ENCODE data around the gene ARHGAP44.

The ARHGAP44 gene

GRCh38 chr17:12998461-12998860 is 209.2 kb downstream of the ARHGAP44 start:
- no peak for DNase-seq

- DNase-seq = no peak
These were observed 209.6 kb downstream of the ARHGAP44 start for GRCh38 chr17:12998874-12999273.

DNA sequence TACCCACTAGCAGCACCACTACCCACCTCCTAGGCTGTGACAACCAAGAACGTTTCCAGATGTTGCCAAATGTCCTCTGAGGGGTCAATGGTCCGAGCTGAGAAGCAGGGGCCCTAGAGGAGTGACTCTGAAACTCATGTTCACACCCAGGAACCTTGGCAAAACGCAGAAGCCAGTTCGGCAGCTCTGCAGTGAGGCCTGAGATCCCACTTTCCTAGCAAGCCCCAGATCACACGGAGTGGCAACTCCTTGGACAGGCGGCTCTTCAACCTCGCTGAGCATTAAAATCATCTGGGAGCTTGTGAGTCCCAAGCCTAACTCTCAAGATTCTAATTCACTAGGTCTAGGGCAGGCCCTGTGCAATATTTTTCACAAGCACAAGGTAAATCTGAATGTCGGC is 211.3 kb downstream of the ARHGAP44 start:
- no peak for DNase-seq

DNA sequence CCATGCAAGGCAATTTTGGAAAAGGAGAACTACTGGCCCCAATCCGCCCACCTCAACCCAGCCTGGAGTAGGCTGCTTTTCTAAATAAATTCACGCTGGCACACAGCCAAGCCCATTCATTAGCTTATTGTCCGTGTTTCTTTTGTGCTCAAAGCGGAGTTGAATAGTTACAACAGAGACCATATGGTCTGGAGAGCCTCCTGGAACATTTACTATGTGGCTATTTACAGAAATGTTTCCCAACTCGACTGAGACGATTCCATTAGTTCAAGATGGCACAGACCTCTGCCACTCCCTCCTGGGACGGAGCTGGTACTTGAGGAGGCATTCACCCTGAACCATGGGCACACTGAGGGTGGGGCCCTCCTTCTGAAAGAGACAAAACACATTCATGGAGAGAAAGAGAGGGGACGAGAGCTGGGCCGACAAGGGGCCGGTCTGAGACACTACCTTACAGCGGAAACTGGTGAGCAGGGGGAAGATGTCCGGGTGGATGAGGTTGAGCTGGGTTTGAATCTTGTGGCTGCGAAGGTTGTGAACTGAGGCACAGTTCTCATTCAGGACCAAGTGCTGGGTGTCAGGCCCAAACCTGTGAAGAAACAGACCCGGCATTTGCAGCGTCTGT is 212.8 kb downstream of the ARHGAP44 start:
- no peak for DNase-seq

GRCh38 chr17:13002761-13003453 is 213.6 kb downstream of the ARHGAP44 start:
- DNase-seq = peak; percentile 43

DNA sequence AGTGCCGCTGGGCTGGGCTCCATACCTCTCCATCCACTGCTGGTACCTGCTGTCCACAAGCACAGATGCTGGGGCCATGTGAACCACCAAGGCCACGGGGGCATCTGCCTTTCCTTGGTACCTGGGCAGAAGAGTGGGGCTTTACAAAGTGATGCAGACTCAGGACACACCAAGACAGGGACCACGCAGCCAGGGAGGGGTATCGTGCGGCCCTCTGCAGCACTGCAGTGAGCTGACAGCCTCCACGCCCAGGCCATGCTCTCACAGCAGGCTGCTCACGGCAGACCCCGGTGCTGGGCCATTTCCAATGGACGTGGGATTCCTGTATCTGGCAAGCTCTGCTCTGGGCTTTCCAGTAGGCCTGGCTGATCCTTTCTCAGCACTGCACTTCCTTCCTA is 214.2 kb downstream of the ARHGAP44 start:
- DNase-seq = no peak

DNA sequence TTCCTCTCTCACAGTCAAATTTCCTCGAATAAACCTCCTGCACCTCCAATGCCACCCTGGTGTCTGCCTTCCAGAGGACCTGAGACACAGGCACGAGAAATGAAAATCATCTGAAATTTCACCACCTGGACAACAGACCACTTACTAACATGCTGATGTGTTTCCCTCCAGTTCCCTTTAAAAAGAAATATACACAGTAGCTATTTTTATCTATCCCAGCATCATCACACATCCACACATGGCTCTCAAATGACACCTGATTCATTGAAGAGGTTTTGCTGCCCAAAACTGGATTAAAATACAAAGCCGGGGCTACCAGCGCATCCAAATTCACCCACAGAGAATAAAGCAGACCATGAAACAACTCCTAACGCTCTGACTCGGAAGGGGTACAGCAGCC is 214.6 kb downstream of the ARHGAP44 start:
- no peak for DNase-seq

- no peak for DNase-seq
These were observed 215.0 kb downstream of the ARHGAP44 start for GRCh38 chr17:13004336-13004735.

GRCh38 chr17:13005530-13005929 is 216.2 kb downstream of the ARHGAP44 start:
- DNase-seq = no peak

- DNase-seq = no peak
These were observed 219.2 kb downstream of the ARHGAP44 start for GRCh38 chr17:13008461-13008860.

- DNase-seq = no peak
These were observed 221.7 kb downstream of the ARHGAP44 start for GRCh38 chr17:13010959-13011358.

- no peak for DNase-seq
These were observed 225.5 kb downstream of the ARHGAP44 start for GRCh38 chr17:13014801-13015200.

- DNase-seq = no peak
These were observed 227.8 kb downstream of the ARHGAP44 start for GRCh38 chr17:13016881-13017654.

GRCh38 chr17:13017655-13018459 is 228.6 kb downstream of the ARHGAP44 start, which contains the start of gene ELAC2:
Gene ELAC2, minus strand, starts transcription at chr17:13018027. Its CDS starts 80 bp downstream, at chr17:13017947.
- peak; percentile 99 for DNase-seq

- DNase-seq = no peak
These were observed 234.7 kb downstream of the ARHGAP44 start for GRCh38 chr17:13024016-13024415.

DNA sequence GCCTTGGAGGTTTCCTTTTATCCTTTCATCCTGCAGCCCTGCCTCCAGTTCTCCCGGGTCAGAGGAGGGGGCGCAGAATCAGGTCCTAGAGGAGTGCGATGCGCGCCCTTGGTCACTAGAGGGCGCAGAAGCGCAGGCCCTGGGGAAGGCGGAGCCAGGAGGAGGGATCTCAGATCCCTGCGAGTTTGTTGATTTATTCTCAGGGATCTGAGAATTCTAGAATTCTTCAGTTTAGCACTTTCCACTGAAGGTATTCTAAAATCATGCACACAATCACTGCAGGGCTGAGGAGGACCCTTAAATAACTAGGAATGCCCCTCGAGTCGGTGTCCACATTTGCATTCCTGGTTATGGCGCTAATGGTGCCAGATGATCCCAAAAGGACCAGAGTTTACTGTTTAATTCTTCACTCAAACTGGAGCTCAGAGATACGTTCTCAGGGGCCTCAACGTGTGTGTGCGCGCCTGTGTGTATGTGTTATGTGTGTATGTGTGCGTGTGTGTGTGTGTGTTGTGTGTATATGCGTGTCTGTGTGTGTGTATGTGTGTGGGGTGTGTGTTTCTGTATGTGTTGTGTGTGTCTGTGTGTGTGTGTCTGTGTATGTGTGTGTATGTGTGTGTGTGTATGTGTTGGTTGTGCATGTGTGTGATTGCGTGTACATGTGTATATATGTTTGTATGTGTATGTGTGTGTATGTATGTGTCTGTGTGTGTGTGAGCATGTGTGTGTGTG is 235.4 kb downstream of the ARHGAP44 start:
- peak; percentile 70 for DNase-seq

DNA sequence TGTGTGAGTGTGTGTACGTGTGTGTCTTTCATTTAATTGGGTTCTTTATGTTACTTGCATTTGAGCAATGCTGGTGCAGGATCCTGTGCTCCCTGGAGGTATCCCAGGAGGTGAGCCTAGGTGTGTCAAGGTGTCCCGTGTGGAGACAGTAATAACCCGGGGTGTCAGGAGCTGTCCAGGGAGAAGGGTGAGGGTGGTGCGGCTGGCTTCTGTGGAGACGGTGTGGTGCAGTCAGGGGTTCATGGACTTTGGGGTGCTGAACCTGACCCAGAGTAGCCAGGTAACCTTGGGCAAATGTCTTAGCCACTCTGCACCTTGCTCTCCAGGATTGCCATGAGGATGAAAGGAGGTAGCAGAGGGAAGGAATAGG is 235.9 kb downstream of the ARHGAP44 start:
- no peak for DNase-seq

GRCh38 chr17:13025687-13026086 is 236.4 kb downstream of the ARHGAP44 start:
- DNase-seq = no peak

- no peak for DNase-seq
These were observed 237.9 kb downstream of the ARHGAP44 start for GRCh38 chr17:13027246-13027645.

- DNase-seq = no peak
These were observed 240.0 kb downstream of the ARHGAP44 start for GRCh38 chr17:13029340-13029739.

GRCh38 chr17:13030056-13030455 is 240.8 kb downstream of the ARHGAP44 start:
- DNase-seq = no peak

Measured in CD4-positive, alpha-beta T cell treated with Interleukin-10 for 1 hour (primary cell).